Gastroesophageal sphincter (tissue), 3 donors: ENCODE results near the gene GABBR1.

Experiments
- CTCF ChIP-seq, 4 experiments: fragments of 200-600 bp in 2 of 4; fragments of 450-650 bp in 2 of 4; sonication (generic) in 1 of 4; IDR thresholded peaks; one replicate each; pipeline ENCODE4 v1.5.1; 2017 to 2019; ENCODE audit warnings: antibody characterized with exemption in 4 of 4, mild to moderate bottlenecking in 2 of 4, moderate library complexity in 2 of 4
- EP300 ChIP-seq: sonication (generic); formaldehyde crosslinking; IDR thresholded peaks from one replicate; pipeline ENCODE4 v1.6.1; 2017; ENCODE audit warnings: antibody characterized with exemption, mild to moderate bottlenecking
- POLR2AphosphoS5 ChIP-seq: sonication (generic); formaldehyde crosslinking; IDR thresholded peaks from one replicate; pipeline ENCODE4 v1.6.1; 2017; ENCODE audit warnings: antibody characterized with exemption

- TF ChIP-seq EP300 (no peak), CTCF (IDR thresholded peaks at IDR 0.05) (no peak), POLR2AphosphoS5 (no peak)
These were observed 22.4 kb downstream of the GABBR1 start for GRCh38 chr6:29610540-29610939.
